A549 (cell line): ENCODE measurements around the gene ACOD1.

Experiments used
- CEBPB ChIP-seq, 2 experiments: fragments of >200 bp in 1 of 2; sonication (Bioruptor Twin) in 1 of 2; formaldehyde crosslinking in 1 of 2; IDR thresholded peaks; 2 replicates each; pipeline ENCODE4 v1.6.1; 2012 to 2016
- CHD4 ChIP-seq: fragments of 200-600 bp; sonication (generic); IDR thresholded peaks from 2 replicates; pipeline ENCODE4 v1.6.1; 2016; ENCODE audit warnings: antibody characterized with exemption, mild to moderate bottlenecking, borderline replicate concordance
- CTCF ChIP-seq: fragments of >200 bp; sonication (Bioruptor Twin); formaldehyde crosslinking; IDR thresholded peaks from 3 replicates; pipeline ENCODE4 v1.5.1; 2016
- EP300 ChIP-seq, 2 experiments: fragments of >200 bp; sonication (Bioruptor Twin); formaldehyde crosslinking; IDR thresholded peaks; 2 replicates in 1 of 2; 3 replicates in 1 of 2; pipeline ENCODE4 v1.6.1; 2016 to 2017
- FOXS1 ChIP-seq: fragments of 250-450 bp; sonication (Bioruptor Pico); IDR thresholded peaks from 2 replicates; pipeline ENCODE4 v1.5.0; 2020; ENCODE audit warnings: mild to moderate bottlenecking, moderate library complexity
- KDM1A ChIP-seq: fragments of 200-600 bp; sonication (generic); IDR thresholded peaks from 2 replicates; pipeline ENCODE4 v1.6.1; 2016; ENCODE audit warnings: low read depth, mild to moderate bottlenecking
- MAZ ChIP-seq: fragments of 150-350 bp; IDR thresholded peaks from 2 replicates; pipeline ENCODE4 v1.6.1; 2014; ENCODE audit warnings: antibody characterized with exemption, low read depth, low read length, borderline replicate concordance
- PBX3 ChIP-seq: IDR thresholded peaks from 2 replicates; pipeline ENCODE4 v1.6.1; 2012
- POLR2A ChIP-seq: IDR thresholded peaks from 2 replicates; pipeline ENCODE4 v1.6.1; 2012; ENCODE audit warnings: mild to moderate bottlenecking, low read length
- REST ChIP-seq: fragments of 200-600 bp; sonication (generic); IDR thresholded peaks from 2 replicates; pipeline ENCODE4 v1.6.1; 2016; ENCODE audit warnings: antibody characterized with exemption, mild to moderate bottlenecking, moderate library complexity
- SMC3 ChIP-seq: fragments of >200 bp; sonication (Bioruptor Twin); formaldehyde crosslinking; IDR thresholded peaks from 3 replicates; pipeline ENCODE4 v1.6.1; 2018; ENCODE audit warnings: inconsistent platforms
- USF2 ChIP-seq: fragments of 450-650 bp; IDR thresholded peaks from 2 replicates; pipeline ENCODE4 v1.6.1; 2014; ENCODE audit warnings: antibody characterized with exemption
- ZC3H11A ChIP-seq: fragments of 450-650 bp; IDR thresholded peaks from 2 replicates; pipeline ENCODE4 v1.6.1; 2014; ENCODE audit warnings: antibody characterized with exemption, mild to moderate bottlenecking
- ZFP36 ChIP-seq: fragments of 450-650 bp; IDR thresholded peaks from 2 replicates; pipeline ENCODE4 v1.6.1; 2014; ENCODE audit warnings: borderline replicate concordance; ENCODE audit not compliant: partially characterized antibody

GRCh38 chr13:76934671-76935070 lies 13.6 kb upstream of the ACOD1 start:
- no peak for TF ChIP-seq CEBPB (IDR thresholded peaks at IDR 0.05)
- TF ChIP-seq POLR2A = no peak
- TF ChIP-seq SMC3 = no peak
- no peak for TF ChIP-seq ZC3H11A
- no peak for TF ChIP-seq PBX3
- no peak for TF ChIP-seq CTCF
- no peak for TF ChIP-seq CHD4
- TF ChIP-seq KDM1A = no peak
- TF ChIP-seq EP300 (IDR thresholded peaks at IDR 0.05) = no peak
- no peak for TF ChIP-seq ZFP36
- no peak for TF ChIP-seq FOXS1 (CRISPR knock-in tag)
- no peak for TF ChIP-seq REST
- TF ChIP-seq USF2 = no peak
- TF ChIP-seq MAZ = no peak
